ENCODE results near the gene RRAGD.

RRAGD gene
- total RNA-seq = 5.3 to 7.5 reads per million in 2 donors

DNA sequence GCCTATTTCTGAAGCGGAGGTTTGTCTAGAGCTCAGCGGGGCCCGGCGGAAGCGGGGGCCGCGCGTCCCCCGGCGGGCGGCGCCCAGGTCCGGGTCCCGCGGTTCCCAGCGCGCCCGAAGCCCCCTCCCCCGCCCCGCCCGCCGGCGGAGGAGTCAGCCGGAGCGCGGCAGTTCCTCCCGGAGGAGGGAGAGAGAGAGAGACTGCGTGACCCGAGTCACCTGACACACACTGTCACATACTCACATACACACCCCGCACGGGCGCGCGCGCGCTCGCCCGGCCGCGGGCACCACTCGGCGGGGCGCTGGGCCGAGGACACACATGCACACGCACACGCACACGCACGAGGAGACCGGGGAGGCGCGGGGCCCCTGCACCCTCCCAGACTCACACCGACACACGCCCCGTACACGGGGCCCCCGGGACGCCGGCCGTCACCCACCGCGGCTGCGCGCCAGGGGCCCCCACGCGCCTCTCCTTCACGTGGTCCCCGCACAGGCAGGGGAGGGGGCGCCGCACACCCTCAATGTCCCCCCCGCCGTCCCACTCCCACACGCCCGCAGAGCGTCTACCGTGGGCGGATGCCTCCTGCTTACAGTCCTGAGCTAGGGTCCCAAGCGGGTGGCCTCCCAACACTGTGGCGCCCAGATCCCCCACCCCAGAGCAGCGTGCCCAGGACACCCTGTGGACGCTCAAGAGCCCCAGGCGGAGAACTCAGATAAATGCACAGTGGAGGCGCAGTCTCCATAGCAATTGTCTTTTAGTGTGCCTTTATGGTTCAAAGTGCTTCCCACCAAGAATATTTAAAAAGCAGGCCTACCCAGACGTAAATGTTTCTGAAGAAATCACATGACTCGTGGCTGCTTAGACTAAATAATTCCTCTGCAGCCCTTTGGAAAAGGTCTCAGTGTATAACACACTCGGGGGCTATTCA, at the start of gene RRAGD:
Gene RRAGD (minus strand): TSS at position 203 of the 935 bp plus-strand sequence. CDS start 280 bp downstream, outside the sequence.
- peak; percentile 30 for DNase-seq

- DNase-seq = no peak
These were observed 48.6 kb upstream of the RRAGD start for GRCh38 chr6:89460713-89461112.

GRCh38 chr6:89459501-89459900, 47.4 kb upstream of the RRAGD start:
- no peak for DNase-seq

DNA sequence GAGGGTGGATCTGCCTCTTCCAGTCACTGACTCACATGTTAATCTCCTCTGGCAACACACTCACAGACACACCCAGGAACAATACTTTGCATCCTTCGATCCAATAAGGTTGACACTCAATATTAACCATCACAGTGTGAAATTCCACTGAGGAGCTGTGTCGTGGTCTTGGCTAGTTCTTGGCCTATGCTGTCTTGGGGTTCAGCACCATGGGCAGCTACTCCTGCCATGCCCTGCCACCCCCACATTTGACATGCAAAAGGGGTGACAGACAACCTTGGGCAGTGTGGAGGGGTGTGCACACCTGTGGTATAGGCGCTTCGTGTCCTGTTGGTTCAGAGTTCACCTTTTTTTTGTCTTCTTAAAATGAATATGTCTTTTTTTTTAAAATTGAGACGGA, 46.6 kb upstream of the RRAGD start:
- DNase-seq = no peak

- no peak for DNase-seq
These were observed 42.2 kb upstream of the RRAGD start for GRCh38 chr6:89454300-89454699.

DNA sequence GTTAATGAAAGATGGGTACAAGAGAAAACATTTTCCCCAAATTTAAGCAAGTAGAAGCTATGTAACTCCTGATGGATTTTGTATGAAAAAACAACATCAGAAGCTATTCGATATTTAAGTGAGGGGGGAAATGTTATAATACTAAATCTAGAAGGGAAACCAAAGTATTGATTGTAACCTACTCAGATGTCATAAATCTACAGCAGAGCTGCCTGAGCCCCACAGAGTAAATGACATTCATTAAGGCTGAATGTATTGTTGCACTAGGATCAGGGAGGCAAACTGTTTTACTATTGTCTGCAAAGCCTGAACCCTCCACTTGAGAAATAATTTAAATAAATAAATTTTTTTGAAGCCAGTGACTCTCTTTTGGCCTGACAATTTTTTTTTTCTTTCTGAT, 40.2 kb upstream of the RRAGD start:
- DNase-seq = no peak

DNA sequence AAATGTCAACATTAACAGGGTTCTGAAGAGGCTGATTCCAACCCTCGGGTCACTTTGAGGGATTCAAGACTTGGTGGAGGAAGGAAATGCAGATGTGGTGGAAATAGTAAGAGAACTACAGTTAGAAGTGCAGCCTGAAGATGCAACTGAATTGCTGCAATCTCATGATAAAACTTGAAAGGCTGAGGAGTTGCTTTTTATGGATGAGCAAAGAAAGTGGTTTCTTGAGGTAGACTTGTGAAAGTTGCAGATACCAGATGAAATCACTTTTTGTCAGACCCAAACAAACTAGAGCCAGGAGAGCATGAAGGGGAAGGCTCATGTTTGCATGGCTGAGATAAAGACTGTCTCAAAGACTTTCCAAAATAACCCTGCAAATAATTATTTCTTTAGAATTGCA, 37.1 kb upstream of the RRAGD start:
- DNase-seq = no peak

GRCh38 chr6:89443658-89444057, 31.6 kb upstream of the RRAGD start:
- DNase-seq = no peak

- no peak for DNase-seq
These were observed 28.1 kb upstream of the RRAGD start for GRCh38 chr6:89440200-89440599.

DNA sequence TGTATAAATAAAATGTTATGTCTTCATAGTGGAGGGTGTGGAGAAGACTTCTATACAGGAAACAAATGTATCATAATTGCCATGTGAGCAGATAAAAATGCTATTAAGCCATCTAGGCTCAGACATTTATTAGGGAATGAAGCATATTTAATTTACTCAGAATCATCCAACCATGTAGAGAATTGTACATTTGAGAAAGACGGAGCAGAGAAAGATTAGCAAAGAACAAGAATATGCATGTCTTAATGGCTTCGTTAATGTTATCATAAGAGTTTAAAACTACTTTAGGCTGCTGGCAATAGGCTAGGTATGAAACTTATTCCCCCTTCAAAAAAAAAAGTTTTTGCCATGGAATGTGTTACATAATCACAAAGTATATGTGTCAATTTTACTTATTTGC, 26.9 kb upstream of the RRAGD start:
- no peak for DNase-seq

- no peak for DNase-seq
These were observed 26.2 kb upstream of the RRAGD start for GRCh38 chr6:89438248-89438647.

DNA sequence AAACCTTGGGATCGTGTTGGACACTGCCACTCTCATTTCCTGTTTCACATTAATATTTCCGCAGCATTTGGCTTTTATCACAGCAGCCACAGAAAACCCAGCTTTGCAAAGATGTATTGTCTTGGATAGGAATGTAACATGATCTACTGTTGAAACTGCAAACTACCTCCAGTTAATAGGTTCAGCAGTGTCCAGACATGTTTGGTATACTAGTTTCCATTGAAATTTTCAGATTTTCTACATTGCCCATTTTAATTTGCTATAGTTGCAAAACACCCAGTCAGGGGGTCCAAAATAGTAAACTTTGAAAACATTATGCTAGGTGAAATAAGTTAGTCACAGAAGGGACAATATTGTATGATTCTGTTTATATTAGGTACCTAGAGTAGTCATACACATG, 24.2 kb upstream of the RRAGD start:
- no peak for DNase-seq

- DNase-seq = no peak
These were observed 22.9 kb upstream of the RRAGD start for GRCh38 chr6:89434954-89435353.

- DNase-seq = no peak
These were observed 22.1 kb upstream of the RRAGD start for GRCh38 chr6:89434150-89434499.

DNA sequence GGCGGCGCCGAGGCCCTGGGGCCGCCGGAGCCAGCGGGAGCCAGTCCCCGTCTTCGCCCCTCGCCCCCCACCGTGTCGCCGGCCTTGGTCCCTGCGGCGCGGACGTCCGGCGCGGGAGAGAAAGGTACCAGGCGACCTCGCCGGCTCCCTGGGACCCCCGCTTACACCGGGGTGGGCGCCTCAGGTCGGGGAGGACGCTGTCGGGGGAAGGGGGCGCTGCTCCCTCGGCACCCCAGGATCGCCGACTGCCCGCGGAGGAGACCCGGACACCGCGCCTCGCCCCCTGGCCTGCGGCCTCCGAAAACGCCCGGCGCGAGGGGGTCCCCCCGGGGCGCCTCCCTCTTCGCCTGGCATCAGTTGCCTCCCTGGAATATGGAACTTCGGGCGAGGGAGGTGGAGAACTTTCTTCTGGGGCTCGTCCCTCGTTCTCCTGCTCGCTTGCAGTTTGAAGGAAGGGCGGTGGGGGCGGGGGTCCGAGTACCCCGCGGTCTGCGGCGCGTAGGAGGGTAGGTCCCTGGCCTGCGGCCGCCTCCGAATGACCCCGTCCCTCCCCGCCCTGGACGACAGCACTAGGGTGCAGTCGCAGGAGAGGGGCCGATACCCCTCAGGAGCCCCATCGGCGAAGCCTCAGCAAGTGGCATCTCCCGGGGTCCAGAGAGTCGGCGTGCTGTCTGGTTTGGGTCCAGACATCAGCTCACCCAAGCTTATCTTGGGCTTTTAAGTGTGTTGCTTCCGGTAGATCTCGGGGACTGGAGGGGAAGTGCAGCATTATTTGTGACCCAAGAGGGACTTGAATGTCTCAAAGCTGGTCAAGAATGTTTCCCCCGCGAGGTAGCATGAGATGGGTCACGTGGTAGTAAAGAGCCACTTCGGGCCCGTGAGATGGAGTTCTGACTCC, 21.4 kb upstream of the RRAGD start:
- DNase-seq = no peak

DNA sequence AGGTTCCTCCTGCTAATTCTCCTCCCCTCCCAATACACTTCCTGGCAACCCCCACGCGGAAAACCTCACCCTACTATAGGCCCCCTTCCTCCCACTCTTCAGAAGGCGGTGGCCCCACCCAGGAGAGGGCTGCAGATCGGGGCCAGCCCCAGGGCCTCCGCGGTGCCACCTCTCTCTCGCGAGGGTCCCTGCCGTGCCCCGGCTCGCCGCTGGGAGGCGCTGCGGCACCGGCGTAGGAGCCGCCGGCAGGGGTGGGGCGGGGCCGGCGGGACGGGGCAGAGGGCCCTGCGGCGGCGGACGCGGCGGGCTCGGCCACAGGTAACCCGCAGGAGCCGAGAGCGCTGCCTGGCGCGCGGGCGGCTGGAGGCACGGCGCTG, 20.8 kb upstream of the RRAGD start, which contains the start of gene ANKRD6:
Gene ANKRD6 (plus strand): TSS at position 278 of the 377 bp plus-strand sequence. CDS start 133,825 bp downstream, outside the sequence.
- peak; percentile 62 for DNase-seq

DNA sequence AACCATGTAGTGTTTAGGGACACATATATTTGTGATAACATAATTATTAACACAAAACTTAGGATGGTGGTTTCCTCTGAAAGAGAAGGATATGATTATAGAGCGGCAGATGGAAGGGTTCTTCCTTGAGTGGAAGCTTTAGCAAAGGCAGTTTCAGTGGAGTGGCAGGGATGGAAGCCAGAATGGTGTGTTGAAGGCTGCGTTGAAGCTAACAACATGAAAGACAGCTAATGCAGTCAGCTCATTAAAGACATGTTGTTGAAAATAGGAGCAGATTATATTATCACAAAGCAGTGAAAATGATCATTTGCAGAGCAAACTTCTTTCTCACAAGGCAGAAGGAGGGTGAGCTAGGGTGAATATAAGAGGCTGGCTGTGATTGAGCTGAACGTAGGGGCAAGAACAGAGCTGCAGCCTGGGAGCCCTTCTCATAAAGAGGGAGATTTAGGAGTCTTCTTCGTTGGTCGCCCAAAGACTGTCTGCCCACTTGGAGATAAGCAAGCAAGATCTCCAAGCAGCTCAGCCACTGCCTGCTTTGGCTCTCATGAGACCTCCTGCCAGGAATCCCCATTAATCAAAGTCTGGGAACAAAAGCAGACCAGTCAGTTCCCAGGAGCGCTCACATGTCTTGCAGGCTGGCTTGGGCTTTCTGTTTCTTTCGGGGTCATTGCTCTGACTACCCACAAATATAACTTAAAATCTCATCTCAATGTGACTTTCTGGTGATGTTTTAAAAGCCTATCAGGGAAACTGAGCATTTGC, 18.3 kb upstream of the RRAGD start:
- DNase-seq = no peak

- DNase-seq = no peak
These were observed 4.7 kb upstream of the RRAGD start for GRCh38 chr6:89416796-89417195.

DNA sequence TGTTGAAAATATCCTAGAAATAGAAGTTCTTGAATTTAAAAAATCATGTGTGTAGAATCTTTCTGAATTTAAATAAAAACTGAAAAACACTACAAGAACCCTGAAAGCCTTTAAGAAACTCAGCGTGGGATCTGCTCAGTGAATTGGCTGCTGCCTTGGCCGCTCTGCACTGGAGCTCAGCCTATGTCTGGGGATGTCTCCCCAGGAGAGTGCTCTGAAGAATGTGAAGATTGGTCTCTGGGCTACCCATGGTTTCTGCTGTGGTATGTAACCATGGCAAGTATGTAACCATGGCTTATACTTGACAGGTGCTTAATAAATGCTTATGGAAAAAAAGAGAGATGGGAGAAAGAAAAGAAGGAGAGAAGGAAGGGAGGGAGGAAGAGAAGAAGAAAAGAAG, 3.1 kb upstream of the RRAGD start:
- no peak for DNase-seq

DNA sequence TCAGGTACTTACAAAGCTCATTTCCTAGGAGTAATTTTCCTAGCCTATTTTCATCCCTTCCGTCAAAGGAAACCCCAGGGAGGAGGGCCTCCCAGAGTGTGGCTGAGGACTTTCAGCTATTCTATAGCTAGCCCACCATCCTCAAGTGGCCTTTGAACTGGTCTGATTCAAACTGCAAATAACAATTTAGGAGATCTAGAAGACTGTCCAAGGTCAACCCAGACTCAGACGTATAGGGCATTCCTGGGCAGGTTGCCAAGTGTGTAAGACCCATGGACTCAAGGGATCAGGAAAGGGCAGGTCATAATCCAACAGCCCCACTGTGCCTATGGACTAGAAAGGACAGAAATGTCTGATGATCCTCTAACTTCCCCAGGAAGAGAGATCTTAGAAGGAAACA, 2.1 kb upstream of the RRAGD start:
- DNase-seq = no peak

- DNase-seq = no peak
These were observed 930 bp upstream of the RRAGD start for GRCh38 chr6:89413006-89413400.

- DNase-seq = peak; percentile 21
These were observed 665 bp downstream of the RRAGD start for GRCh38 chr6:89411145-89412070.

Measured in activated gamma-delta T cell (primary cell).